NCI-H460 (cell line): ENCODE measurements around the gene DUSP8. TPM values are rescaled to one million over a fixed set of nuclear protein-coding genes. Genes with fewer than 3 reads are reported as not detected.

ENCODE experiments used
- DNase-seq: peaks from one replicate; pipeline ENCODE4 v3.0.0-alpha.2; 2016; ENCODE audit warnings: low read depth; ENCODE audit errors: extremely low read depth
- total RNA-seq: library from RNA; depleted of rRNA; stranded (reverse); fragments of >200 nt; shearing (Covaris generic); gene quantifications from 2 replicates; pipeline ENCODE4 v1.2.3, GENCODE V29; 2014; rRNA removed

DUSP8 gene
- total RNA-seq, 1 experiment from 2014 or later: 3.1 TPM

DNA sequence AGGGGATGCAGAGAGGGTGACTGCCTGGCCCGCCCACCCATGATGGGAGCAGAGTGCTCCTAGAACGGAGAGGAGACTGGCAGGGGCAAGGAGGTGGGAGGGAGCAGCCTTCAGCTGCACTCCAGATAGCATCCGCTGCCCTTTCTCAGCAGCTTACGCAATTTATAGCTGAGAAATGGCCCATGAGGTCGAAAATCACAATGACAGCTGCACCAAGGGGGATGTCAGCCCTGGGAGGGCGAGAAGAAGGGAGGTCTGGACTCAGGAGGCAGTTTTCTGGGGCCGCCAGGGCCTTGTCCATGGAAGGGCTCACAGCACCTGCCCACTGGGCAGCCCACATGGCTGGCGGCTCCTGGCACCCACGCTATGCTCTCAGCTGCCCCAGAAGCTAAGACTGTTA lies 67.9 kb downstream of the DUSP8 start:
- DNase-seq: no peak

Other genes starting within 250 kb of the DUSP8 start
- gene BRSK2, start 182.3 kb downstream of the DUSP8 start, total RNA-seq: 3.1 and 4.2 TPM in 2 replicates
- gene MOB2, start 85.5 kb downstream of the DUSP8 start, total RNA-seq: 11.1 and 12.6 TPM in 2 replicates
- not detected in 2 replicates for gene KRTAP5-1, start 13.0 kb upstream of the DUSP8 start, total RNA-seq
- not detected in 2 replicates for gene KRTAP5-2, start 26.0 kb upstream of the DUSP8 start, total RNA-seq
- not detected in 2 replicates for gene KRTAP5-3, start 36.2 kb upstream of the DUSP8 start, total RNA-seq
- not detected in 2 replicates for gene KRTAP5-4, start 49.9 kb upstream of the DUSP8 start, total RNA-seq
- not detected in 2 replicates for gene KRTAP5-5, start 57.5 kb upstream of the DUSP8 start, total RNA-seq
- gene KRTAP5-6, start 124.9 kb upstream of the DUSP8 start, total RNA-seq: not detected in 2 replicates
- 0.49 and 1.0 TPM in 2 replicates for gene IFITM10, start 178.3 kb upstream of the DUSP8 start, total RNA-seq
- 358 and 367 TPM in 2 replicates for gene CTSD, start 191.7 kb upstream of the DUSP8 start, total RNA-seq